NAMALWA (cell line): ENCODE measurements around the gene NFKBIZ.
A peak's percentile ranks its signal among the peaks of the same experiment; 100 is the strongest.

Experiments used
- DNase-seq: peaks from one replicate; pipeline ENCODE4 v3.0.0-alpha.2; 2015; ENCODE audit warnings: low spot score

The NFKBIZ gene

DNA sequence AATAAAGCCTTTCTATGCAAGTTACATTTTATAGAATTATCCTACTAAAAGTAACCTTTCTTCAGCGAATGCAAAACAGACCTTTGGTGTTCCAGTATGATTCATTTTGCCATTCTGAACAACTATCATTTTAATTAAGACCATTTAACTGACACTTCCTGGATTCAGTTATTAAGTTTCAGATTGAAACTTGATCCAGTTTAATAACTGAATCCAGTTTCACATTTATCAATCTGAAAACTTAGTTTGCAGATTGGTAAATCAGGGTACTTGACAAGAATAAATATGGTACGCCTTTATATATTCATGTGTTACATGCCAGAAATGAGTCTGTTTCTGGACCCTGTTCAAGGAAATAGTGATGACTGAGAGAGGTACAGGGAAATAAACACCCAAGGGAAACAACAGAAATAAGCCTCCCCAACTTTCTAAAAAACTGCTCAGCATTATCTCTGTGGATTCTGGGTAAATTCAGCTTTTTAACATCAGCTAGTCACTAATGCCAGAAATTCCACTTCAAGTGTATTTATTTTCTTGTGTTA is 23.3 kb upstream of the NFKBIZ start:
- no peak for DNase-seq

- peak; percentile 93 for DNase-seq
Measured at GRCh38 chr3:101827211-101828174, 21.8 kb upstream of the NFKBIZ start.

DNA sequence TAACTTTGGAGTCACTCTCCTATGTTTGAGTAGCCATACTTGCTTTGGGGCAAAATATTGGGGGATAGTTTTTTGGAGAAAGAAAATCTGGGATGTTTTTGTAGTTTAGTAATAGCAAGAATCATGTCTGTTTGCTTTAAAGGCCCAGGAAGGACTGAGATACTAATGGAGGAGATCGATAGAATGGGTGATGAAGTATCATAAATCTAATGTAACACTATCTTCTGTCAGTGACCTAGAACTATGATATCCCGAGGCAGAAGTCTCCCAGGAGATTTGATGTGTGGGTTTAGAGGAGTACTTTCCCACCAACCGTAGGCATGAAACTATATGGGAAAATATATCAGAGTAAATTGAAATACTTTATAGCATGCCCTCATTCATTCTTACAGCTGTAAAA is 21.0 kb upstream of the NFKBIZ start:
- no peak for DNase-seq

GRCh38 chr3:101828691-101829436 is 20.4 kb upstream of the NFKBIZ start:
- DNase-seq, result peak; percentile 66

- no peak for DNase-seq
Measured at GRCh38 chr3:101829437-101829830, 19.9 kb upstream of the NFKBIZ start.

DNA sequence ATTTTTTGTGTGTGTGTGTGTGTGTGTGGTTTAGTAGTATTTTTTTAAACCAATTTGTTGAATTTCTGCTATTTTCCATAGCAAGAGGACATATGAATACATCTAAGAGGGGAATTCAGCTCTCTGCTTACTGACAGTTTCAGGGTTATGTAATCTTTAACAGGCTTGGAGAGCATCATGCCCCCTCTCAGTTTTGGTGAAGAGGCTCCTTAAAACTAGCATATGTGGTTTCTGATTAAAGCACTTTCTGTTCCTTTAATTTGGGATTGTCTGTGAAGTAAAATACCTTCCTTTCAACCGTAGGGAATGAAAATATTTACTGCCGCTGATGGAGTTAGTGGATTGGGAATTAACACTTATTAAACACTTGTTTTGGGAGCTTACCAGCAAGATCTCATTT is 19.4 kb upstream of the NFKBIZ start:
- DNase-seq, result no peak

DNA sequence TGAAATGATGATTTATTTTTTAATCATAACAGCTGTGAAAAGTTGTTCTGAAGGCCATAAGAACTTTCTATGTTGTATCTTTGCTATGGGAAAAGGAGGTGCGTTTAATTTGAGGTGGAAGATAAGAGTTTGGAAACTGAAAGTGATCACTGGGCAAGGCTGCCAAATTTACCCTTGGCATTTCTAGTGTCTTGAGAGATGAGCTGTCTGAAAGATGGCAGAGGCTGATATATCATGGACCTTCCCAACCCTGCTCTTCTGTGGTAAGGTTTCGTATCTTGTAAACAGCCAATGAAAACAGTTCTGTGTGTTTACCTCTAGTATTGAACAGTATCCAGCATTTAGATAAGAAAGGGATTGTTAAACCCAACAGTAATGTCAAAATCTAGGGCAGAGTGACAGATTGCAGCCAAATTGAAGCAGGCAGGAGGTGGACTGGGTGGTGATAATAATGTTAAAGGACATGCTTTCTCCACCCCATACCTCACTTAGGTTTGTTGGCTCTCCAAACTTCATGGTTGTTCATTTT is 15.8 kb upstream of the NFKBIZ start:
- DNase-seq, result no peak

GRCh38 chr3:101835676-101836075 is 13.6 kb upstream of the NFKBIZ start:
- DNase-seq, result no peak

- no peak for DNase-seq
Measured at GRCh38 chr3:101836160-101836559, 13.2 kb upstream of the NFKBIZ start.

DNA sequence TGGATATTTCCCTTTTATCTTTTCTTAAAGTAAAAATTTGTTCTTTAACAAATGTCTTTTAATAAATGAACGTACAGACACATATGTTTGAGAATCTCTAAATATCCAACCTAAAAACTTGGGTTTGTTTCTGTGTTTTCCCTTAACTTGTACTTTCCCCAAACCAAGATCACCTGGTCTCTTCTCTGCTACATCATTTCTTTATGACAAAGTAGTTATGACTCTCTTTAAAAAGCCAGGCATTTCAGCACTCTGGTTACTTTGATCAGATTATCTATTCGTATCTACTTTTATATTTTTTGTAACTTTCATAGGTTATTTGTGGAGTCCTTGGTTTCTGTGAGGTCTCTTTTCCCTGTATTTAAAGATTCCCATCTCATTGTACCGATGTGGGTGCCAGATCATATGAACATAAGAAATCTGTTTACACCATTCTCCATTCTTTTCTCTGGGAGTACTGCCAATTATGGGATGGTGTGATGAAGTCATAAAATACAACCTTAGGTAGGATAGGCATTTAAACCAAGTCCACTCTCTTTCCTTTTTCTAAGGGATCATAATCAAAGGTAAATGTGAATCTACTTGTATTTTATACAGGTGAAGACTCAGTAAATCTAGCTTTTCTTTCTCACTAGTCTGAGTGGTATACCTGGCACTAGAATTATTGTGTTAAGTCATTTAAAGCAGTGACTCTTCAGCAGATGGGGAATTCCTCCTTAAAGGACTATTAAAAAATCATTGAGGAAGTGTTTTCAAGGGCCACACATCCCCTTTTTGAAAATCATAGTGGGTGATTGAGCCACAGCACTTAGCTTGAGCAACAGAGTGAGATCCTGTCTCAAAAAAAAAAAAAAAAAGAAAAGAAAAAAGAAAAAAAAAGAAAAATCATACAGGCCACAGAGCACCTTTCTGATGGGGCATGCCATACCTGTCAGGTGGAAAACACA is 12.4 kb upstream of the NFKBIZ start:
- no peak for DNase-seq

GRCh38 chr3:101838691-101839090 is 10.6 kb upstream of the NFKBIZ start:
- no peak for DNase-seq

DNA sequence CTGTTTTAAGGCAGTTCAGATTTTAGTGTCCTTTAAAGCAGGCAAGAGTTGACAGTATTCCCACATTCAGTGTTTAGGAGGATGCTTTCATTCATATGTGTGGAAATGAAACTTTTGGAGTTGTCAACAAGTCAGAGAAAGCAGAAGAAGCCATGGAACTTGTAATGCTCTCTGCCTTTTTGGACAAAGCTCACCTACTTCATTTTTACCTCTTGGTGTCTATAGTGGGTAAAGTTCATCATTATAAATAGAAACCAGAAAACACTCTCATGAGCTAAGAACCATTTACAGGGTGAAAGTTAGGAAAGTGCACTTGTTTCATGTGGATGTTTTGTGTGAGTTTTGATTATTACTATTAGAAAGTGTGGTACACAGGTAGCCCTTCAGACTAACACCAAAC is 9.2 kb upstream of the NFKBIZ start:
- no peak for DNase-seq

DNA sequence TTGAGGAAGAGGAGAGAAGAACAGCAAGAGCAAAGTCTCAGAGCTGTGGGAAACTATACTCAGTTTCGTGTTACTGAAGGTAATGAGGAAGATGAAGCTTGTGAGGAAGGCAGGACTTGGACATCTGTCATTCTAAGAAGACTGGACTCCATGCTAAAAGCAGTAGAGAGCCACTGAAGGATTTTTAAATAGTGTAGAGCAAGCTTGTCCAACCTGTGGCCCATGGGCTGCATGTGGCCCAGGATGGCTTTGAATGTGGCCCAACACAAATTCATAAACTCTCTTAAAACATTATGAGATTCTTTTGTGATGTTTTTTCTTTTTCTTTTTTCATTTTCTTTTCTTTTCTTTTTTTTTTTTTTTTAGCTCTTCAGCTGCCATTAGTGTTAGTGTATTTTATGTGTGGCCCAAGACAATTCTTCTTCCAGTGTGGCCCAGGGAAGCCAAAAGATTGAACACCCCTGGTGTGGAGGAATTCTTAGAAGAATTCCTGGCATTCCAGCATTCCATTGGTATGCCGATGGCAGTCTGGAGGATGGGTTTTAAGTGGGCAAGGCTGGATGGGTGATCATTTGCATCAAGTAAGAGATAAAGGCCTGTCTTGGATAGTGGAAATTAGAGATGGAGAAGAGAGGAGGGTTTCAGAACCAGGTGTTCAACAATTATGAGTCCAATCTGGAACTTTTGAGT is 6.9 kb upstream of the NFKBIZ start:
- DNase-seq, result no peak

DNA sequence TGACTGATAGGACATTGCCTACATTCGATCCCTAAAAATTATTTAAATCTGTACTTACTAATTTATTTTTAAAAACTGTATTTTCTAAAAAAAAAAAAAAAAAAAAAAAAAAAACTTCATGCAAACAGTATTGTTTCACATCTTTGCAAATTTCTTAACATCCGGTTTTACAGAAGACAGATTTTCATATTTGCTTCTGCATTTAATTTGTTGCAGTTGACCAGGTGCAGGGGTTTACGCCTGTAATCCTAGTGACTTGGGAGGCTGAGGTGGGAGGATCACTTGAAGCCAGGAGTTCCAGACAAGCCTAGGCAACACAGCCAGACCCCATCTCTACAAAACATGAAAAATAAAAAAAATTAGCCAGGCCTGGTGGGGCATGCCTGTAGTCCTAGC is 6.4 kb upstream of the NFKBIZ start:
- DNase-seq, result no peak

GRCh38 chr3:101845425-101845824 is 3.9 kb upstream of the NFKBIZ start:
- no peak for DNase-seq

DNA sequence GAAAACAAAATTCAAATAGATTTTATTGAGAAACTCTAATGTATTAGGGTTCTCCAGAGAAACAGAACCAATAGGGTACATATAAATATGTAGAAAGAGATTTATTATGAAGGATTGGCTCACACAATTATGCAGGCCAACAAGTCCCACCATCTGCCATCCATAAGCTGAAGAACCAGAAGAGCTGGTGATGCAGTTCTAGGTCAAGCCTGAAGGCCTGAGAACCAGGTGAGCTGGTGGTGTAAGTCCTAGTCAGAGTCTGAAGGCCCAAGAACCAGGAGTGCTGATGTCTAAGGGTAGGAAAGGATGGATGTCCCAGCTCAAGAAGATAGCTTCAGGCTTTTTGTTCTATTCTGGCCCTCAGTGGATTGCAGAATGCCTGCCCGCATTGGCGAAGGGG is 2.6 kb upstream of the NFKBIZ start:
- no peak for DNase-seq

DNA sequence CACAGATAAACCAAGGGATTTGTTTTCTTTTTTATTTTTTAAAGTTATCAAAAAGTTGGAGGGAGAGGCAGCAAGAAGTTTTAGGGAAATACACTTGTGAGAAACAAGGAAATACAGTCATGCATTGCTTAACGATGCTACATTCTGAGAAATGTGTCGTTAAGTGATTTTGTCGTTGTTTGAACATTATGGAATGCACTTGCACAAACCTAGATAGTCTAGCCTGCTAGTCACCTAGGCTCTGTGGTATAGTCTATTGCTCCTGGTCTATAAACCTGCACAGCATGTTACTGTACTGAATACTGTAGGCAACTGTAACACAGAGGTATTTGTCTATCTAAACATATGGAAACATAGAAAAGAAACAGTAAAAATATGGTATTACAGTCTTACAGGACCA is 2.0 kb upstream of the NFKBIZ start:
- no peak for DNase-seq

GRCh38 chr3:101848326-101848725 is 988 bp upstream of the NFKBIZ start:
- no peak for DNase-seq

DNA sequence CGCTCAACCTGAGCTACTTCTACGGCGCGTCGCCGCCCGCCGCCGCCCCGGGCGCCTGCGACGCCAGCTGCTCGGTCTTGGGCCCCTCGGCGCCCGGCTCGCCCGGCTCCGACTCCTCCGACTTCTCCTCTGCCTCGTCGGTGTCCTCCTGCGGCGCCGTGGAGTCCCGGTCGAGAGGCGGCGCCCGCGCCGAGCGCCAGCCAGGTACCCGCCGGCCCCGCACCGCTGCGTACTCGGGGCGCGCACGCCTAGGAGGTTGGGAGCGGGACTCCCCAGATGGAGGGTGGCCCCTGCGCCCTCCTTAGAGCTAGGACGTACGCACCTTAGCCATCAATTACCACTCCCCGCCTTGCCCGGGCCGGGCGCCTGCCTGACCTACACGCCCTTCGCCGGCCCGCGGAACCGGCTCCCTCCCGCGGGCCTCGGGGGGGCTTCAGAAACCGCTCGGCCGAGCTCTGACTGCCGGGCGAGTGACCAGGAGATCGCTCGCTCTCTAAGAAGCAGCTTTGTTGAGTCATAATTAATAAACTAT is 466 bp downstream of the NFKBIZ start:
- DNase-seq, result peak; percentile 66

- peak; percentile 61 for DNase-seq
Measured at GRCh38 chr3:101850246-101851051, 1.1 kb downstream of the NFKBIZ start.
